Immature natural killer cell (primary cell): ENCODE measurements around the gene INTS11. TPM values are rescaled to one million over a fixed set of nuclear protein-coding genes. Genes with fewer than 3 reads are reported as not detected.

Experiments used
- DNase-seq, 3 donors: peaks; one replicate each; pipeline ENCODE4 v3.0.0; 2022; ENCODE audit warnings: mixed read lengths in 1 of 3
- H3K27ac Mint-ChIP-seq, 6 donors: one replicate each; pipeline ENCODE4 v1.8.0; 2020; ENCODE audit warnings: mixed read lengths in 6 of 6, mild to moderate bottlenecking in 5 of 6, inconsistent platforms in 4 of 6, moderate library complexity in 3 of 6
- H3K27me3 Mint-ChIP-seq, 3 donors: one replicate each; pipeline ENCODE4 v1.8.0; 2020 to 2021; ENCODE audit warnings: low read depth in 3 of 3, mild to moderate bottlenecking in 3 of 3, mixed read lengths in 3 of 3, moderate library complexity in 3 of 3, inconsistent platforms in 1 of 3
- H3K36me3 Mint-ChIP-seq, 3 donors: one replicate each; pipeline ENCODE4 v1.8.0; 2020; ENCODE audit warnings: mixed read lengths in 3 of 3, inconsistent platforms in 2 of 3, mild to moderate bottlenecking in 2 of 3
- H3K4me1 Mint-ChIP-seq, 2 donors: one replicate each; pipeline ENCODE4 v1.8.0; 2020; ENCODE audit warnings: inconsistent platforms in 2 of 2, mild to moderate bottlenecking in 2 of 2, mixed read lengths in 2 of 2, moderate library complexity in 1 of 2
- H3K4me3 Mint-ChIP-seq, 5 donors: one replicate each; pipeline ENCODE4 v1.8.0; 2020; ENCODE audit warnings: mild to moderate bottlenecking in 5 of 5, mixed read lengths in 5 of 5, inconsistent platforms in 3 of 5, moderate library complexity in 3 of 5
- H3K9me3 Mint-ChIP-seq, 6 donors: one replicate each; pipeline ENCODE4 v1.8.0; 2020; ENCODE audit warnings: mild to moderate bottlenecking in 6 of 6, mixed read lengths in 6 of 6, inconsistent platforms in 4 of 6, moderate library complexity in 3 of 6
- polyA plus RNA-seq, 3 donors: library from polyadenylated mRNA; unstranded; fragments of 300-500 nt; fragmentation: Illumina TruSeq; gene quantifications; one replicate each; pipeline ENCODE4 v1.2.3, GENCODE V29; 2021

Gene INTS11
- polyA plus RNA-seq, 3 donors from 2014 or later: 62.1 to 68.8 (median 67.5) TPM

DNA sequence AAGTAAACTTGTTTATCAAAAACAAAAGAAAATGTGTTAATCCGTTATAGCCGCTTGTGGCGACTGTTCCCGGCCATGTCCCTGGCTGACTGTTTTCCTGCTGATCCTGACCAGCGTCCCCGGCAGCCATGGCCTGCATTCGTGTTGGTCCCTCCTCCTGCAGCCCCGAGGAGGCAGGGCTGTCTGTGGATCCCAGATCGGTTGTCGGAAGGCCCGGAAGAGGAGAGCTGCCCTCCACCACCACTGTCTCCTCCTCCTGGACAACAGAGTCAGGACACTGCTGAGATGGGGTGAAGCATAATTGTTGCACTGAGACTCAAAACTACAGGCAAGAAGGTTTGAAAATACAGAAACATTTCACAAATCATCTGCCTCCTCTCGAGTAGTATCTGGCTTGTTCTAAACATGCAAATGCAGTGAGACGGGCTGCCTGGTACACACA, 37.5 kb upstream of the INTS11 start:
- H3K27ac Mint-ChIP-seq: no peak overlapping the region
- H3K4me1 Mint-ChIP-seq: no peaks in the 10 kb centered on the region

GRCh38 chr1:1361233-1361981, 36.9 kb upstream of the INTS11 start:
- no peaks in the 10 kb centered on the region for H3K36me3 Mint-ChIP-seq
- no peak overlapping the region for H3K27ac Mint-ChIP-seq
- no peaks in the 10 kb centered on the region for H3K4me1 Mint-ChIP-seq
- no peak overlapping the region for H3K4me3 Mint-ChIP-seq
- H3K27me3 Mint-ChIP-seq: peaks cover 2 to 5% (median 5%) of the 10 kb centered on the region in 3 donors
- no peak for DNase-seq
- H3K9me3 Mint-ChIP-seq: no peaks in the 10 kb centered on the region

More for the DNA sequence above, 37.5 kb upstream of the INTS11 start:
- Mint-ChIP-seq H3K9me3 (no peaks in the 10 kb centered on the region), H3K36me3 (no peaks in the 10 kb centered on the region), H3K4me3 (no peak overlapping the region), H3K27me3 (peaks cover 2 to 5% (median 5%) of the 10 kb centered on the region in 3 donors)
- DNase-seq: no peak

DNA sequence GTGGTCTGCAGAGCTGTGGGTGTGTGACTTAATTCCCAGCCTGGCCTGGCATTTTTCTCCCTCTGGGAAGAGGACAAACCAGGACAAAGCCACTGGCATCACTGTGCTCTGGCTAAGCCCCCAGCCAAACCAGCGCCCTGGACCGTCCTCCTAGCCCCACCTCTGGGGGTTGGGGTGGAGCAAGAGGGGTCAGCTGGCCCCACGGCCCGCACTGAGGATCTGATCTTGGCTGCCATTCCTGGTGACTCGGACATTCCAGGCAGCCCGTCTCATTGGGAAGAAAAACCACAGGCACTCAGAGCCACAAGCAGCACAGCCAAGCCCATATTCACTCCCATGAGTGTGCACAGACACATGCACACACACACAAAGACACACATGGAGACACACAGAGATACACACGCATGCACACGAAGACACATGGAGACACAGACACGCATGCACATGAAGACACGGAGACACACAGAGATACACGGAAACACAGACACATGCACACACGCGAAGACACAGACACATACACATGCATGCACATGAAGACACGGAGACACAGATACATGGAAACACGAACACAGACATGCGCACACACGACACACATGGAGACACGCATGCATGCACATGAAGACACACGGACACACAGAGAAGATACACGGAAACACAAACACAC, 36.2 kb upstream of the INTS11 start:
- H3K9me3 Mint-ChIP-seq: no peaks in the 10 kb centered on the region
- no peaks in the 10 kb centered on the region for H3K4me1 Mint-ChIP-seq
- H3K4me3 Mint-ChIP-seq: no peak overlapping the region
- H3K27ac Mint-ChIP-seq: no peak overlapping the region
- H3K36me3 Mint-ChIP-seq: no peaks in the 10 kb centered on the region
- H3K27me3 Mint-ChIP-seq: peaks cover 2 to 5% (median 5%) of the 10 kb centered on the region in 3 donors
- DNase-seq: no peak

GRCh38 chr1:1359664-1360468, 35.4 kb upstream of the INTS11 start:
- no peak for DNase-seq

GRCh38 chr1:1359308-1359663, 34.8 kb upstream of the INTS11 start:
- no peak overlapping the region for H3K4me3 Mint-ChIP-seq

More at GRCh38 chr1:1359664-1360468, 35.4 kb upstream of the INTS11 start:
- H3K4me3 Mint-ChIP-seq: no peak overlapping the region
- peaks cover 2 to 5% (median 5%) of the 10 kb centered on the region in 3 donors for H3K27me3 Mint-ChIP-seq
- H3K27ac Mint-ChIP-seq: no peak overlapping the region
- H3K36me3 Mint-ChIP-seq: no peaks in the 10 kb centered on the region
- no peaks in the 10 kb centered on the region for H3K4me1 Mint-ChIP-seq
- no peaks in the 10 kb centered on the region for H3K9me3 Mint-ChIP-seq

DNA sequence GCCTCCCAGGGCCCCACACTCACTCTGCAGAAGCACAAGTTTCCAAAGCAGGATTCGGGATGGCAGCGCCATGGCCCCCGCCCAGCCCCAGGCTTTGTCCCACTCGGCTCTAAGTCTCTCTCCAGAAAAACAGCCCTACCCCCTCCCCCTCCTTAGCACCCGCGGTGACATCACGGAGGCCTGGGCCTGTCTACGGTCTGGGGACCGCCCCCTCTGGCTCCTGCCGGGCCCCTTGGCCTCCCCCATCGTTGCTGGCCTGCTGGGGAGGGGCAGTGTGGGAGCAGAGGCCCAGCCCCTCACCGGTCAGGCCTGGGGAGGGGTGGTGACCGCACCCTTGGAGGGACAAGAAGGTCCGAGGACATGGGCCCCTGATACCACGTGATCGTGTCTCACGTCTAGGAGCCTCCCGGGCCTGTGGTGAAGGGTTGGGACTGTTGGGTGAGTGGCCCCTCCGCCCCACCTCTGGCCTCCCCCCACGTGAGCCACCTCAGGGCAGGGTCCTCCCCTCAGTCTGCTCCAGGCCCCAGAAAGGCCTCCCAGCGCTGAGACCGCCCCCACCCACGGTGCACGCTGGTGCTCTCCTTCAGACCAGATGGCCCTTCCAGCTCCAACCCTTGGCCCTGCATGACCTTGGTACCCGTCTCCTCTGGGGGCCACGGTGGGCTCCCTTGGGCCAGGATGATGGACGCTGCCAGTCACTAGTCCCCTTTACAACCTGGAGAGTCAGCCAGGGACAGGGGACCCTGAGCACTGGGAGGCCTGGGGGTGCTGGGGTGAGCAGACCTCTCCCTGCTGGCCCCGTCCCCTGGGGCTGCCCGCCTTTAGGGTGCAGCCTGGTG, 34.2 kb upstream of the INTS11 start, which contains the start of gene MXRA8:
TSS of gene MXRA8 (minus strand) at position 123 of the 839 bp plus-strand sequence. CDS start at position 72, 51 bp downstream.
- no peaks in the 10 kb centered on the region for H3K9me3 Mint-ChIP-seq
- H3K4me3 Mint-ChIP-seq: no peak within 1 kb of the TSS
- no peaks in the 10 kb centered on the region for H3K36me3 Mint-ChIP-seq
- no peak for DNase-seq
- H3K27ac Mint-ChIP-seq: peak within 1 kb of the TSS in 1 of 6 donors; percentile 24
- H3K4me1 Mint-ChIP-seq: peaks cover 0 to 2% of the 10 kb centered on the region in 2 donors
- peaks cover 2 to 5% (median 5%) of the 10 kb centered on the region in 3 donors for H3K27me3 Mint-ChIP-seq

More at GRCh38 chr1:1359308-1359663, 34.8 kb upstream of the INTS11 start:
- peak overlapping the region in 1 of 6 donors; percentile 24 for H3K27ac Mint-ChIP-seq
- no peaks in the 10 kb centered on the region for H3K36me3 Mint-ChIP-seq
- peaks cover 2 to 5% (median 5%) of the 10 kb centered on the region in 3 donors for H3K27me3 Mint-ChIP-seq
- H3K9me3 Mint-ChIP-seq: no peaks in the 10 kb centered on the region
- DNase-seq: no peak
- H3K4me1 Mint-ChIP-seq: no peaks in the 10 kb centered on the region

GRCh38 chr1:1357871-1358432, 33.5 kb upstream of the INTS11 start:
- Mint-ChIP-seq H3K27ac (no peak overlapping the region), H3K9me3 (no peaks in the 10 kb centered on the region), H3K4me1 (peaks cover 0 to 2% of the 10 kb centered on the region in 2 donors), H3K27me3 (peaks cover 2 to 5% (median 5%) of the 10 kb centered on the region in 3 donors), H3K4me3 (no peak overlapping the region), H3K36me3 (no peaks in the 10 kb centered on the region)
- DNase-seq: no peak

DNA sequence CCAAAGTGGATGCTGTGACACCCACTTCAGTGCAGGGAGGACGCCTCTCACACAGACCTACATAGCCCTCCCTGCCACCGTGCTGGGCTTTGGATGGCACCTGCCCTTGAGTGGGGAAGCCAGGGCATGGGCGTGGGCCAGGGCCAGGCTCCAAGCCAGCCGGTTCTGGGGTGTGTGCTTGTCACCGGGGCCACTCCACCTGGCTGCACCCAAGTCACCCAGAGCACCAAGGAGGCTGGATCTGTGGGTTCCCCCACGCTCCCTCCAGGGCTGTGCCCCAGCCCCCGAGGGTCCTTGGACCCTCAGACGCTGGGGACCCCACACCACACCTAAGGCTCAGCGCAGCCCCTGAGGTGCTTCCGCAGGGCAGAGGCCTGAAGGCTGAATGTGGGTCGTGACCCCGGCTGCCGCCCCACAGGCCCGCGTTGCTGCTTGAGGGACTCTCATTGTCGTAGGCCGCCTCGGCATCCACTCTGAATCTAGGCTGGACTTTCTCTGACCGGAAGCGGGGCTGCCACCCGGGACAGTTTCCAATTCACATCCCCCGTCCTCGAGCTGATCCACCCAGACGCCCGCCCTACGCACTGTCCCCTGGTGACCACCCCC, 32.4 kb upstream of the INTS11 start:
- Mint-ChIP-seq H3K27ac (no peak overlapping the region), H3K9me3 (no peaks in the 10 kb centered on the region), H3K4me3 (no peak overlapping the region), H3K27me3 (peaks cover 5 to 8% (median 6%) of the 10 kb centered on the region in 3 donors), H3K36me3 (no peaks in the 10 kb centered on the region), H3K4me1 (peaks cover 0 to 3% of the 10 kb centered on the region in 2 donors)
- DNase-seq: no peak

- Mint-ChIP-seq H3K27me3 (peaks cover 5 to 8% (median 6%) of the 10 kb centered on the region in 3 donors), H3K4me3 (no peak overlapping the region), H3K4me1 (peaks cover 0 to 3% of the 10 kb centered on the region in 2 donors), H3K36me3 (no peaks in the 10 kb centered on the region), H3K27ac (no peak overlapping the region), H3K9me3 (no peaks in the 10 kb centered on the region)
- DNase-seq: no peak
Observed at GRCh38 chr1:1356166-1356795, 31.8 kb upstream of the INTS11 start.

DNA sequence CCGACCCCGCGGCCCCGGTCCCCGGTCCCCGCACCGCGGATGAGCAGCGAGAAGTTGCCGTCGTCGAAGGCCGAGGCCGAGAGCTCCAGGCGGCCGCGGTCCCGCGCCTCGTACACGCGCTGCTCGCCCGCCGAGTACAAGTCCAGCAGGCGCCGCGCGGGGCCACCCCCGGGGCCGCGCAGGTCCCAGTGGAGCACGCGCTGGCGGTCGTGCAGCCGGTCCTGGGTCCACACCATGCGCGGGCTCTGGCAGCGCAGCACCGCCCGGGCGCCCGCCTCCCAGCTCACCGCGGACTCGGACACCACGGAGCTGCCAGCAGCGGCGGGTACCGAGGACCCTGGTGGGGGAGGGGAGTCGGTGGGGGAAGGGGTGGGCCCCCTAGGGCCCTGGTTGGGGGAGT, 31.0 kb upstream of the INTS11 start:
- H3K36me3 Mint-ChIP-seq: no peaks in the 10 kb centered on the region
- DNase-seq: peak in 1 of 3 donors; percentile 22
- H3K27ac Mint-ChIP-seq: no peak overlapping the region
- no peaks in the 10 kb centered on the region for H3K9me3 Mint-ChIP-seq
- H3K4me1 Mint-ChIP-seq: peaks cover 0 to 3% of the 10 kb centered on the region in 2 donors
- no peak overlapping the region for H3K4me3 Mint-ChIP-seq
- peaks cover 5 to 6% (median 6%) of the 10 kb centered on the region in 3 donors for H3K27me3 Mint-ChIP-seq

- H3K4me3 Mint-ChIP-seq: peak overlapping the region in 1 of 5 donors; percentile 33
- H3K36me3 Mint-ChIP-seq: no peaks in the 10 kb centered on the region
- no peaks in the 10 kb centered on the region for H3K9me3 Mint-ChIP-seq
- H3K27me3 Mint-ChIP-seq: peaks cover 5 to 6% (median 6%) of the 10 kb centered on the region in 3 donors
- H3K27ac Mint-ChIP-seq: no peak overlapping the region
- no peak for DNase-seq
- peaks cover 0 to 3% of the 10 kb centered on the region in 2 donors for H3K4me1 Mint-ChIP-seq
Observed at GRCh38 chr1:1354271-1355247, 30.1 kb upstream of the INTS11 start.
